Esophagus muscularis mucosa (tissue), 4 donors: ENCODE data around the gene CCL20. TPM values are rescaled to one million over a fixed set of nuclear protein-coding genes. Genes with fewer than 3 reads are reported as not detected.

Experiments
- DNase-seq: peaks from one replicate; pipeline ENCODE4 v3.0.0-alpha.2; 2017; ENCODE audit errors: extremely low spot score
- H3K27ac ChIP-seq, 4 donors: fragments of 200-600 bp; sonication (generic); replicated peaks in 1 of 4; 1 replicate in 3 of 4; 2 replicates in 1 of 4; pipeline ENCODE4 v1.5.1; 2016 to 2019; ENCODE audit warnings: mild to moderate bottlenecking in 1 of 4
- H3K27me3 ChIP-seq, 4 donors: fragments of 200-600 bp; sonication (generic); one replicate each; pipeline versions ENCODE4 v1.5.1 to v1.6.0; 2016 to 2019
- H3K36me3 ChIP-seq, 4 donors: fragments of 200-600 bp; sonication (generic); one replicate each; pipeline ENCODE4 v1.5.1; 2016 to 2019
- H3K4me1 ChIP-seq, 4 donors: fragments of 200-600 bp; sonication (generic); one replicate each; pipeline ENCODE4 v1.5.1; 2016 to 2019
- H3K4me3 ChIP-seq, 4 donors: fragments of 200-600 bp; sonication (generic); 1 replicate in 2 of 4; 2 replicates in 2 of 4; pipeline ENCODE4 v1.5.1; 2016 to 2019; ENCODE audit warnings: mild to moderate bottlenecking in 4 of 4, moderate library complexity in 1 of 4
- H3K9me3 ChIP-seq, 4 donors: fragments of 200-600 bp; sonication (generic); 1 replicate in 3 of 4; 2 replicates in 1 of 4; pipeline ENCODE4 v1.5.1; 2016 to 2019
- CTCF ChIP-seq, 3 experiments: fragments of 200-600 bp in 2 of 3; fragments of 450-650 bp in 1 of 3; sonication (generic) in 2 of 3; IDR thresholded peaks; one replicate each; pipeline ENCODE4 v1.5.1; 2017 to 2019; ENCODE audit warnings: antibody characterized with exemption in 3 of 3, mild to moderate bottlenecking in 2 of 3, moderate library complexity in 1 of 3
- EP300 ChIP-seq: sonication (generic); formaldehyde crosslinking; IDR thresholded peaks from one replicate; pipeline ENCODE4 v1.6.1; 2017; ENCODE audit warnings: antibody characterized with exemption
- POLR2A ChIP-seq: fragments of 450-650 bp; IDR thresholded peaks from one replicate; pipeline ENCODE4 v1.6.1; 2017; ENCODE audit warnings: antibody characterized with exemption, moderate library complexity, mild to moderate bottlenecking, low read depth
- POLR2AphosphoS5 ChIP-seq, 2 donors: sonication (generic); formaldehyde crosslinking; IDR thresholded peaks; one replicate each; pipeline ENCODE4 v1.6.1; 2017; ENCODE audit warnings: antibody characterized with exemption in 2 of 2
- WGBS: methylation state at CpG from one replicate; pipeline ENCODE4 v1.1.5; 2018; 5-methylcytosine and 5-hydroxymethylcytosine counted together
- intact Hi-C: fragments of 100-400 bp; cut with DNase I; formaldehyde crosslinking; loops from one replicate; pipeline ENCODE4 v1.15.1; 2023
- total RNA-seq, 4 donors: library from RNA; depleted of rRNA; stranded (reverse); fragments of >200 nt; gene quantifications; one replicate each; pipeline versions ENCODE4 v1.1.0 to v1.2.1, GENCODE V29; 2016

The CCL20 gene
- total RNA-seq, 4 donors from 2014 or later = 3.5 TPM; not detected in 3

- intact Hi-C loops = no loop called here
- no peaks in the 10 kb centered on the region for H3K36me3 ChIP-seq
- H3K4me3 ChIP-seq = no peak overlapping the region
- TF ChIP-seq POLR2AphosphoS5 (IDR thresholded peaks at IDR 0.05) (no peak), EP300 (no peak)
- DNase-seq = no peak
- peaks cover 0 to 5% (median 1%) of the 10 kb centered on the region in 4 donors for H3K4me1 ChIP-seq
- no peaks in the 10 kb centered on the region for H3K9me3 ChIP-seq
- H3K27ac ChIP-seq = no peak overlapping the region
- H3K27me3 ChIP-seq = no peaks in the 10 kb centered on the region
- 75% methylated on average over 6 of the region's 6 CpGs for WGBS
Observed at GRCh38 chr2:227853765-227854271, 40.2 kb downstream of the CCL20 start.

GRCh38 chr2:227855440-227855839, 41.8 kb downstream of the CCL20 start:
- no peak overlapping the region for H3K4me3 ChIP-seq
- no peaks in the 10 kb centered on the region for H3K36me3 ChIP-seq
- H3K4me1 ChIP-seq = peaks cover 0 to 7% (median 2%) of the 10 kb centered on the region in 4 donors
- H3K27me3 ChIP-seq = no peaks in the 10 kb centered on the region
- H3K9me3 ChIP-seq = no peaks in the 10 kb centered on the region
- 69% methylated on average over 3 of the region's 3 CpGs for WGBS
- intact Hi-C loops = no loop called here
- H3K27ac ChIP-seq = no peak overlapping the region
- no peak for TF ChIP-seq POLR2A
- TF ChIP-seq CTCF (IDR thresholded peaks at IDR 0.05) = no peak
- TF ChIP-seq EP300 = no peak
- TF ChIP-seq POLR2AphosphoS5 (IDR thresholded peaks at IDR 0.05) = no peak
- DNase-seq = no peak

- no peak for TF ChIP-seq EP300
- no peak for TF ChIP-seq POLR2A
- TF ChIP-seq CTCF (IDR thresholded peaks at IDR 0.05) = no peak
- no peak for TF ChIP-seq POLR2AphosphoS5 (IDR thresholded peaks at IDR 0.05)
- intact Hi-C loops = no loop called here
- no peak overlapping the region for H3K4me3 ChIP-seq
Observed at GRCh38 chr2:227856697-227857096, 43.1 kb downstream of the CCL20 start.

GRCh38 chr2:227860221-227860641, 46.6 kb downstream of the CCL20 start:
- H3K4me1 ChIP-seq = peaks cover 0 to 23% (median 8%) of the 10 kb centered on the region in 4 donors
- intact Hi-C loops = loop anchor here (10.0 kb wide), 1 partner anchor 195 kb away; the partner anchor contains the start of gene SCYGR5
- H3K36me3 ChIP-seq = no peaks in the 10 kb centered on the region
- 81% methylated on average over 5 of the region's 6 CpGs for WGBS
- no peak for TF ChIP-seq POLR2A
- no peak for TF ChIP-seq CTCF (IDR thresholded peaks at IDR 0.05)
- TF ChIP-seq EP300 = no peak
- no peak for TF ChIP-seq POLR2AphosphoS5 (IDR thresholded peaks at IDR 0.05)
- H3K27me3 ChIP-seq = no peaks in the 10 kb centered on the region
- H3K4me3 ChIP-seq = no peak overlapping the region
- no peak for DNase-seq
- H3K27ac ChIP-seq = no peak overlapping the region
- H3K9me3 ChIP-seq = no peaks in the 10 kb centered on the region

More at GRCh38 chr2:227856697-227857096, 43.1 kb downstream of the CCL20 start:
- Histone ChIP-seq H3K9me3 (no peaks in the 10 kb centered on the region), H3K27me3 (no peaks in the 10 kb centered on the region), H3K36me3 (no peaks in the 10 kb centered on the region), H3K27ac (no peak overlapping the region), H3K4me1 (peaks cover 0 to 14% (median 6%) of the 10 kb centered on the region in 4 donors)
- no peak for DNase-seq
- 90% methylated on average over 2 of the region's 2 CpGs for WGBS

- no peak for TF ChIP-seq POLR2A
- no peak for TF ChIP-seq POLR2AphosphoS5 (IDR thresholded peaks at IDR 0.05)
- TF ChIP-seq CTCF (IDR thresholded peaks at IDR 0.05) = no peak
- TF ChIP-seq EP300 = no peak
- 23% methylated on average over 2 of the region's 2 CpGs for WGBS
- no peak for DNase-seq
- no peaks in the 10 kb centered on the region for H3K36me3 ChIP-seq
- H3K4me1 ChIP-seq = peaks cover 0 to 23% (median 8%) of the 10 kb centered on the region in 4 donors
- intact Hi-C loops = loop anchor here (10.0 kb wide), 1 partner anchor 196 kb away; the partner anchor contains the start of gene SCYGR5
- H3K9me3 ChIP-seq = no peaks in the 10 kb centered on the region
- H3K27ac ChIP-seq = peak overlapping the region in 1 of 4 donors; percentile 20
- no peaks in the 10 kb centered on the region for H3K27me3 ChIP-seq
- no peak overlapping the region for H3K4me3 ChIP-seq
Observed at GRCh38 chr2:227861011-227861410, 47.4 kb downstream of the CCL20 start.
